ENCODE results near the gene COMMD2.

DNA sequence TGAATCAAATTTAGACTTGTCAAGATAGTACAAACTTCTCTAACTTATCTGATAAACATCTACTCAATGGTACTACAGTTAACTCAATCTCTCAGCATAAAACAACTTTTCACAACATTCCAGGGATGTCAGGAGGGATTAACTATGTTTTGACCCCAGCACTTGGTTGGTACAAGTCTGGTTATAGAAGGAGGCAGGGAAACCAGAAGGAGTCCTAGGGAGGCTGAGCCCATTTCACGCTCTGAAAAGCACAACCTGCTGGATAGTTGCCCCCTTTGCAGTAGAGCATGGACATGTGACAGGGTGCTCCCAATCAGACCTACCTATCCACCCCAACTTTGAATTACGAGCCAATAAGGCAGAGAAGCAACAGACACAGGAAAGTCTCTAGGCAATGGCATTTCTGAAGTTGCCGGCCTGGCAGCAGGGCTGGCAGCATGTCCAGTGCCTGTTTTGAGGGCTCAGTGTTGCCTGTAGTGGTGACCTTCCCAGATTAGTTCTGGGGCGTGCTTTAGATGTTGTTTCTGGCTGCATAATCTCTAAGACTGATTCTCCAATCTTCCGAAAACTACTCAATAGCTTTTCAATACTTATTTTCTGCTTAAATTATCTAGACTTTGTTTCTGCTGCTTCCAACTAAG is 31.9 kb upstream of the COMMD2 start:
- no peak for TF ChIP-seq CTCF (IDR thresholded peaks at IDR 0.05)
- no peak for TF ChIP-seq POLR2AphosphoS5 (IDR thresholded peaks at IDR 0.05)
